Left cardiac atrium (tissue), 4 donors: ENCODE results near the gene CNTNAP5. TPM values are rescaled to one million over a fixed set of nuclear protein-coding genes. Genes with fewer than 3 reads are reported as not detected.
A peak's percentile ranks its signal among the peaks of the same experiment; 100 is the strongest.

Experiments
- ATAC-seq, 2 donors: fragments of 200-7000 bp; cut with Tn5 transposase; one replicate each; pipeline ENCODE4 v1.9.1; 2020; ENCODE audit warnings: mild to moderate bottlenecking in 2 of 2, moderate library complexity in 2 of 2
- DNase-seq: peaks from one replicate; pipeline ENCODE4 v3.0.0-alpha.2; 2020
- intact Hi-C, 2 donors: fragments of 100-400 bp; cut with DNase I; formaldehyde crosslinking; loops; one replicate each; pipeline versions ENCODE4 v1.14.1 to v1.15.1; 2022 to 2023
- total RNA-seq, 2 donors: library from RNA; stranded (reverse); fragmentation: NEBNext Ultra II Directional; extraction: Animal tissue kit (Norgen Biotek cat#: 25700); gene quantifications; one replicate each; pipeline ENCODE4 v1.2.1, GENCODE V29; 2021
- donor health status: DM: no; HTN: yes; CAD: no.
- donor health status: DM: no; HTN: yes; CAD: no; lungs with severe emphysema.
- donor health status: DM: yes; HTN: yes; CAD: no.
- donor health status: Dilated cardiomyopathy.

The CNTNAP5 gene
- total RNA-seq, 2 donors from 2014 or later = not detected

GRCh38 chr2:124246170-124246569, 221.1 kb downstream of the CNTNAP5 start:
- intact Hi-C loops = no loop called here
- DNase-seq (no peak), ATAC-seq (no peak)

- intact Hi-C loops = no loop called here
- ATAC-seq (no peak), DNase-seq (no peak)
Observed at GRCh38 chr2:124248386-124248785, 223.3 kb downstream of the CNTNAP5 start.

- intact Hi-C loops = no loop called here
- ATAC-seq = no peak
- no peak for DNase-seq
Observed at GRCh38 chr2:124250433-124250832, 225.3 kb downstream of the CNTNAP5 start.

- DNase-seq (no peak), ATAC-seq (peak in 1 of 2 donors; percentile 21)
- intact Hi-C loops = no loop called here
Observed at GRCh38 chr2:124254621-124255020, 229.5 kb downstream of the CNTNAP5 start.

GRCh38 chr2:124257120-124257519, 232.0 kb downstream of the CNTNAP5 start:
- no peak for ATAC-seq
- intact Hi-C loops = no loop called here
- no peak for DNase-seq

- DNase-seq = no peak
Observed at GRCh38 chr2:124258140-124258880, 233.2 kb downstream of the CNTNAP5 start.

GRCh38 chr2:124261456-124261855, 236.4 kb downstream of the CNTNAP5 start:
- no peak for ATAC-seq
- DNase-seq = no peak
- intact Hi-C loops = no loop called here

More at GRCh38 chr2:124258140-124258880, 233.2 kb downstream of the CNTNAP5 start:
- intact Hi-C loops = no loop called here
- no peak for ATAC-seq

- no peak for DNase-seq
- intact Hi-C loops = no loop called here
- no peak for ATAC-seq
Observed at GRCh38 chr2:124264551-124265091, 239.5 kb downstream of the CNTNAP5 start.

- DNase-seq = no peak
- peak in 1 of 2 donors; percentile 86 for ATAC-seq
- intact Hi-C loops = no loop called here
Observed at GRCh38 chr2:124267794-124268193, 242.7 kb downstream of the CNTNAP5 start.

GRCh38 chr2:124269348-124269747, 244.3 kb downstream of the CNTNAP5 start:
- intact Hi-C loops = no loop called here
- DNase-seq (no peak), ATAC-seq (peak in 1 of 2 donors; percentile 48)

- no peak for ATAC-seq
- intact Hi-C loops = no loop called here
- no peak for DNase-seq
Observed at GRCh38 chr2:124272261-124272841, 247.3 kb downstream of the CNTNAP5 start.

GRCh38 chr2:124281541-124281940, 256.5 kb downstream of the CNTNAP5 start:
- ATAC-seq (no peak), DNase-seq (no peak)
- intact Hi-C loops = no loop called here

- ATAC-seq = no peak
Observed at GRCh38 chr2:124283096-124283495, 258.0 kb downstream of the CNTNAP5 start.

GRCh38 chr2:124286089-124286783, 261.1 kb downstream of the CNTNAP5 start:
- ATAC-seq = no peak
- DNase-seq = no peak
- intact Hi-C loops = no loop called here

More at GRCh38 chr2:124283096-124283495, 258.0 kb downstream of the CNTNAP5 start:
- intact Hi-C loops = no loop called here
- DNase-seq = no peak

- intact Hi-C loops = no loop called here
- DNase-seq (no peak), ATAC-seq (no peak)
Observed at GRCh38 chr2:124289060-124289459, 264.0 kb downstream of the CNTNAP5 start.

- intact Hi-C loops = no loop called here
- DNase-seq (no peak), ATAC-seq (no peak)
Observed at GRCh38 chr2:124289615-124290014, 264.5 kb downstream of the CNTNAP5 start.

- intact Hi-C loops = no loop called here
- ATAC-seq (no peak), DNase-seq (no peak)
Observed at GRCh38 chr2:124296470-124296869, 271.4 kb downstream of the CNTNAP5 start.

- intact Hi-C loops = no loop called here
- DNase-seq = no peak
- ATAC-seq = no peak
Observed at GRCh38 chr2:124301915-124302314, 276.8 kb downstream of the CNTNAP5 start.

GRCh38 chr2:124308319-124309062, 283.4 kb downstream of the CNTNAP5 start:
- no peak for DNase-seq
- no peak for ATAC-seq
- intact Hi-C loops = no loop called here
